HG02970 (cell line): ENCODE data around the gene PCDH15.
"Not testable (repeated sequence)": the region's sequence is repeated elsewhere in the genome, so short reads cannot be mapped to it uniquely, and the experiment has no call there.

Source experiments
- ATAC-seq: cut with Tn5 transposase; IDR thresholded peaks from one replicate; pipeline ENCODE4 v1.9.1; 2021; ENCODE audit warnings: mild to moderate bottlenecking, moderate library complexity, moderate number of reproducible peaks; ENCODE audit not compliant: unreplicated experiment, low FRiP score

The PCDH15 gene

DNA sequence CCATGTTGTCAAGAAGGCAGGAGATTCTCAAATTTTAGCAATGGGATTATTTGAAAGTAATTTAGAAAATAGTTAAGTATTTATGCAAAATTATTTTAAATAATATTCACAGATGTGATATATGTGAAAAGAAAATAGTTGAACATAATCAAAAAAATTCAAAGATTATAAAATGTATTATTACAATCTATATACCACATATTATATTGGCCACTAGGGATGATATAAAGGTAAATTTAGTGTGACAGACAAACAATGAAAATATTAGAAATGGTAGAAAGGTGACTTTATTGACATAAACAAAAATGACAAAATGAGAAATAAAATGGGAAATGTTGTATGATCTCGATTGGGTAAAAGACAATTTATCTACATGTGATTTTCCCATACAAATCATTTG lies 385.5 kb downstream of the PCDH15 start:
- ATAC-seq = no peak

DNA sequence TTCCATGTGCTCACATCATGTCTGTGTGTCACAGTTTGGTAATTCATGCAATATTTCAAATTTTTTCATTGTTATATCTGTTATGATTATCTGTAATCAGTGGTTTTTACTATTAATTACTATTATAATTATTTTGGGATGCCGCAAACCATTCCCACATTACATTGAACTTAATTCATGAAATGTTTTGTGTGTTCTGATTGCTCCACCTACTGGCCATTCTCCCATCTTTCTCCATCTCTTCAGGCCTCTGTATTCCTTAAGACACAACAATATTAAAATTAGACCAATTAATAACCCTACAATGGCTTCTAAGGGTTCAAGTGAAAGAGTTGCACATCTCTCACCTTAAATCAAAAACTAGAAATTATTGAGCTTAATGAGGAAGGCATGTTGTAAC lies 398.5 kb downstream of the PCDH15 start:
- no peak for ATAC-seq

- ATAC-seq = no peak
These were observed 405.0 kb downstream of the PCDH15 start for GRCh38 chr10:54396031-54396430.

DNA sequence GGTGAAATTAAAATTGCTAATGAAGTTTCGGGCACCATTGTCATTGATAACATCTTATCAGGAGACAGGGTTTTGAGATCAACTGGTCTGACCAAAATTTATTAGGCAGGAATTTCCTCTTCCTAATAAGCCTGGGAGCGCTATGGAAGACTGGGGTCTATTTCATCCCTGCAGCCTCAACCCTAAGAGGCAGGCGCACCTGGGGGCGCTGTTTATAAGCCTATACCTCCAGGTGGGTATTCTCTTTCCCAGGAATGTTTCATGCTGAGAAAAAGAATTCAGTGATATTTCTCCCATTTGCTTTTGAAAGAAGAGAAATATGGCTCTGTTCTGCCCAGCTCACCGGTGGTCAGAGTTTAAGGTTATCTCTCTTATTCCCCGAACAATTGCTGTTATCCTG lies 406.4 kb downstream of the PCDH15 start:
- ATAC-seq = not testable (repeated sequence)

DNA sequence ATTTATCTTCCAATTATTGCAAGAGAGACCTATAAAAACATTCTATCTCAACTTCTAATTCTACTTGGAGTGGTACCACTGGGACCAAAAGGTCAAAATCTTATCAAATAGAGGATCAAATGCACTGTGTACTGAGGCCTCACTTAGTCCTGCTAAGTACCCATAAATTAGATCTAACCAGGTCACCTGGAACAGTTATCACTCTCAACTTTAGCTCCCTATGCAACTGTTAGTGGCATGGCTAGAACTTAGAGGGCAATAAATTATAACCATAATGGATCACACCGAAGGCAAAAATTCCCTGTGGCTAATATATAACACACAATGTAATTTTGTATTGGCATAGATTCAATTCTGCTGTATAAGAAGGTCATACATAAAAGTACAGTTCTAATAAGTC lies 428.9 kb downstream of the PCDH15 start:
- no peak for ATAC-seq

- no peak for ATAC-seq
These were observed 432.0 kb downstream of the PCDH15 start for GRCh38 chr10:54368984-54369383.

- ATAC-seq = no peak
These were observed 437.6 kb downstream of the PCDH15 start for GRCh38 chr10:54363390-54363789.

DNA sequence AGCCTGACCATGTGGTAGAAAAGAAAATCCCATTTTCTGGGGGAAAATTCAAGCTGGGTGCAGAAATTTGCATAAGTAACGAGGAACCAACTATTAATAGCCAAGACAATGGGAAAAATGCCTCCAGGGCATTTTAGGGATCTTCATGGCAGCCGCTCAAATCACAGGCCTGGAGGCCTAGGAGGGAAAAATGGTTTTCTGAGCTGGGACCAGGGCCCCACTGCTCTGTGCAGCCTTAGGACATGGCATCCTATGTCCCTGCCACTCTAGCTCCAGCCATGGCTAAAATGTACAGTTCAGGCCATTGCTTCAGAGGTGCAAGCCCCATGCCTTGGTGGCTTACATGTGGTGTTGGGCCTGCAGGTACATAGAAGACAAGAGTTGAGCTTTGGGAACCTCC lies 459.0 kb downstream of the PCDH15 start:
- ATAC-seq = no peak

DNA sequence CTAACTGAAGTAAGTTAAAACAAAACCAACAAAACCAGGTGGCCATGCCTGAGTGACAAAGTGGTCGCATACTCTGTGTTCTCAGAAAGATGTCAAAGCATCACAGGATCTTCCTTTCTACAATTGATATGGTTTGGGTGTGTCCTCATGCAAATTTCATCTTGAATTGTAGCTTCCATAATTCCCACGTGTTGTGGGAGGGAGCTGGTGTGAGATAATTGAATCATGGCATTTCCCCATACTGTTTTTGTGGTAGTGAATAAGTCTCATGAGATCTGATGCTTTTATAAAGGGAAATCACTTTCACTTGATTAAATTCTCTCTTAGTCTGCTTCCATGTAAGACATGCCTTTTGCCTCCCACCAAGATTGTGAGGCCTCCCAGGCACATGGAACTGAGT lies 465.7 kb downstream of the PCDH15 start:
- no peak for ATAC-seq

DNA sequence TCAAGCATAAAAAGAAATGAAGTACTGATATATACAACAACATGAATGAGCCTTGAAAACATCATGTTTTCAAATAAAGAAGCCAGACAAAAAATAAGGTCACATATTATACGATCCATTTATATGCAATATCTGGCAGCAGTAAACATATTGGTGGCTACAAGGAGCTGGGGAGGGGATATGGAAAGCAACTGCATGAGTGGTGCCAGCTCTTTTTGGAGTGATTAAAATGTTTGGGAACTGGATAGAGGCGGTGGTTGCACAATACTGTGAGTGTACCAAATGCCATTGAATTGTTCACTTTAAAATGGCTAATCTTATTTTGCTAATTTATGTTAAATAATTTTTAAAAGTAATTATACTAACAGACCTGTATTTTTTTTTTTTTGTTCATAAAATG lies 481.7 kb downstream of the PCDH15 start:
- no peak for ATAC-seq

DNA sequence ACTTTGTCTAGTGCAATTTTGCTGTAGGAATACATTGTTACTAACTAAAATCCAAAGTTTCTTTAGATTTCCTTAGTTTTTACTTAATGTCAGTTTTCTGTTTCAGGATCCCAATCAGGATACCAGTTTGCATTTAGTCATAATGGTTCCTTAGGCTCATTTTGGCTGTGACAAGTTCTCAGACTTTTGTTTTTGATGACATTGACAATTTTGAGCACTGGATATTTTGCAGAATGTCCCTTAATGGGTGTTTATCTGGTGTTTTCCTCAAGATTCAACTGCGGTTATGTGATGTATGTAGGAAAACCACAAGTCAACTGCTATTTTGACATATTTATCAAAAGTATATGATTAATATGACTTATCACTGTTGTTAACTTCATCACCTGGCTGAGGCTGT lies 482.6 kb downstream of the PCDH15 start:
- ATAC-seq = no peak

- ATAC-seq = no peak
These were observed 486.6 kb downstream of the PCDH15 start for GRCh38 chr10:54314430-54314829.

DNA sequence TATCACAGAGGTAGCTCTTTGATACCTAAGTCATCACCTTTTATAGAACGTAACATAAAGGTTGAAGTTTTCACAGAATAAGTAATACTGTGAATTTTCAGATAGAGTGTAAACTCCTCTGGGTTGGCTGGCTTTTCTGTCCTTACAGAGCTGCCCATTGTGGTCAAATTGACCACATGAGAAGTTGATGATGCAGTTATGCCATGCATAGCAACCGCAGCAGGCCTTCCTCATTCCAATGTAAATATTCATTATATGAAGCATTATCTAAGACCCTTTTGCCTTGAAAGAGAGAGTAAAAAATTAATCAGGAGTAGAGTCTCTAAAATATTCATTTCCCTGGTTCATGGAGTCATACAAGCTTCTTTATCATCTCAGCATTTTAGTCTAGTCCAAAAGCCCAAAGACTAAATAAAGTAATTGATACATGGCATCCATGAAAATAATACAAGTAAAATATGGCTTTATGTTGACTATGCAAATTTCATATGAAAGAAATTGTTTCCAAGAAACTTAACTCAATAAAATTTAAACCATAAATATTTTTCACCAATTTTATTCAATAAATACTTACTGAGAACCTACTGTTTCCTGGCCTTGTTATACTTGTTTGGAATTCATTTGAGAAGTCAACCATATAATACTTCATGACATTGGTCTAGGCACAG lies 516.4 kb downstream of the PCDH15 start:
- no peak for ATAC-seq

- no peak for ATAC-seq
These were observed 519.0 kb downstream of the PCDH15 start for GRCh38 chr10:54282012-54282411.

DNA sequence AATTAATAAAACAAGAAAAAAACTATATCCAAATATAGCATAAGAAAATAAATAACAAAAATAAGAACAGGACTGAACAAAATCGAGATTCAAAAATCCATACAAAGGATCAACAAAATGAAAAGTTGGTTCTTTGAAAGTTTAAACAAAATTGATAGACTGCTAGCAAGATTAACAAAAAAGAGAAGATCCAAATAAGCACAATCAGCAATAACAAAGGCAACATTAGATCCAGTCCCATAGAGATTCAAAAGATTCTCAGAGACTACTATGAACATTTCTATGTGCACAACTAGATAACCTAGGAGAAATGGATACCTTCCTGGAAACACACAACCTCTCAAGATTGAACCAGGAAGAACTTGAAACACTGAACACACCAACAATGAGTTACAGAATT lies 534.6 kb downstream of the PCDH15 start:
- no peak for ATAC-seq

GRCh38 chr10:54262726-54263125 lies 538.3 kb downstream of the PCDH15 start:
- no peak for ATAC-seq

GRCh38 chr10:54259104-54259503 lies 541.9 kb downstream of the PCDH15 start:
- ATAC-seq = no peak

- no peak for ATAC-seq
These were observed 566.2 kb downstream of the PCDH15 start for GRCh38 chr10:54234832-54235231.

DNA sequence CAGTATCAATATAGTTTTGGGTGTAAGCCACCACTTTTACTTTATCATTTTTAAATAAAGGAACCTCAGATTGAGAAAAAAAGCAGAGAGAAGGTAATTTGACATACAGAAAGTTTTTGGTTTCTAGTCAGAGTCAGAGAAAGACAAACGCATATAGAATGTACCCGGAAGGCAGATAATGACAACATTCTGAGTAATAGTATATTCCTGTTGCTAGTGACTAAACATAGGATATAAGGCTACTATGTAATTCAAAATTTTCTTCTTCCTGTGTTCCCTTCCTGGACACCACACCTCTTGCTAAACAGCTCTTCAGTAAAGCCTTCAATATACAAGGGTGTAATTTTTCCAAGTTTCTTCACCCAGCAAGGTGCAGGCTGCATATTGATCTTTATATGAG lies 597.6 kb downstream of the PCDH15 start:
- ATAC-seq = no peak

- ATAC-seq = no peak
These were observed 603.0 kb downstream of the PCDH15 start for GRCh38 chr10:54198051-54198450.

DNA sequence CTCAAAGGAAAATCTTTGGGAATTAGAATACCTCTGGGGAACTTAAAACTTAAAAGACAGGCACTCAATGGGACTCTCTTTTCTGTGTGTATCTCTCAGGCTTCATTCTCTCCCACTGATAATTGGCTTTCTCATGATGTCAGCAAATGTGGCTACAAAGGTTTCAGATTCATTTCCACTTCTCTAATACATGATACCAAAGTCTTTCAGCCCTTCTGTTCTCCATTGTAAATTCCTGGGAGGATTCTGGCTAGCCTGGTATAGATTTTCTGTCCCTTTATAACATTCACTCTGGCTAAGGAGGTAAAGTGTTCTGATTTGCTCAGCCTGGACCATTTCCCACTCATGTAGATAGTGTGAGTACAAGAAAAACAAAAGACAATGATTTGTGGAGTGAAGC lies 606.2 kb downstream of the PCDH15 start:
- ATAC-seq = no peak

DNA sequence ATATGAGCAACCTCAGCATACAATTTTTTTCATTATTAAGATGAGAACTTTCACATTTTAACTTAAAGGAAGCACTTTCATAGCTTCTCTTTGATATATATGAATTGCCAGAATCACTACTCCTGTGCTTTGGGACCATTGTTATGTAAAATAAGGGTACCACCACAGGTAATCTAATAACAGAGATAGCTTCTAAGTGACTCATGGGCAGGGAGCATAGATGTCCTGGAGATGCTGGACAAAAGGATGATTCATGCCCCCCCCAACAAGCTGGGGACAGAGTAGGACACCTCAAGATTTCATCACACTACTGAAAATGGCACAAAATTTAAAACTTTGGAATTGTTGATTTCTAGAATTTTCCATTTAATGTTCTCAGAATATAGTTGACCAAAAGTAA lies 641.1 kb downstream of the PCDH15 start:
- ATAC-seq = no peak

DNA sequence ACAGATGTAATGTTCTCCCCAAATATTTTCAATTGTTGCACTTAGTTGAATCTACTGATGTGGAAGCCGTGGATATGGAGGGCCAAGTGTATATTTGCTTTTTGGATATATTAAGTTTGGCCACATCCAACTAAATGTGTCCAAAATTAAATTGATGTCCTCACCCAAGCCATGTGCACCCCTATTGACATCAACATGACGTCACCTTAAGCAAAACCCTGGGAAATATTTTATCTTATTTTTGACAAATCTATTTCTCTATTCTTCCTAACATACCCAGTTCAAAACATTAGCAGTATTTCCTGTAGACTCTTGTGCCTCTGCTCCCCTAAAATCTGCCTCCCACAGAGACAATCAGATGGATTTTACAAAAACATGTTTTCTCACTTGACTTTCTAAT lies 652.5 kb downstream of the PCDH15 start:
- ATAC-seq = no peak
